ENCODE data around the gene GALNT10. TPM values are rescaled to one million over a fixed set of nuclear protein-coding genes. Genes with fewer than 3 reads are reported as not detected.

Gene GALNT10
- total and polyA plus RNA-seq, 2 donors from 2014 or later = 13.0 to 44.3 TPM

GRCh38 chr5:154364771-154365170 lies 174.2 kb downstream of the GALNT10 start:
- no peaks in the 10 kb centered on the region for H3K27me3 ChIP-seq (ENCODE audit: control insufficient read depth, insufficient read depth, low read length)
- H3K9me3 ChIP-seq (ENCODE audit: control insufficient read depth in 2 of 3, insufficient read depth in 1 of 3, low read length in 3 of 3) = no peaks in the 10 kb centered on the region
- FAIRE-seq = no peak
- no peak for TF ChIP-seq CTCF (IDR thresholded peaks at IDR 0.05; ENCODE audit: borderline replicate concordance, extremely low read depth, insufficient read depth)
- peak in 3 of 5 donors; percentile 28 to 70 (median 60) for DNase-seq
- peaks cover 0 to 2% (median 0%) of the 10 kb centered on the region in 3 donors for H3K4me1 ChIP-seq (ENCODE audit: control insufficient read depth in 2 of 3, insufficient read depth in 2 of 3, low read depth in 1 of 3, low read length in 3 of 3)
- H3K4me3 ChIP-seq (ENCODE audit: low read length in 3 of 3) = no peak overlapping the region
- H3K9ac ChIP-seq (ENCODE audit: low read length in 3 of 3) = no peak overlapping the region
- intact Hi-C loops (cut with DNase I) = no loop called here
- no peaks in the 10 kb centered on the region for H3K36me3 ChIP-seq (ENCODE audit: control insufficient read depth in 2 of 3, insufficient read depth in 3 of 3, low read length in 3 of 3)
- no peak overlapping the region for H3K27ac ChIP-seq (ENCODE audit: low read depth in 2 of 2, low read length in 2 of 2)

- H3K4me3 ChIP-seq (ENCODE audit: low read length in 3 of 3) = no peak overlapping the region
- DNase-seq = no peak
Observed at GRCh38 chr5:154365823-154366222, 175.3 kb downstream of the GALNT10 start.

GRCh38 chr5:154366353-154366752 lies 175.8 kb downstream of the GALNT10 start:
- TF ChIP-seq CTCF (IDR thresholded peaks at IDR 0.05; ENCODE audit: borderline replicate concordance, extremely low read depth, insufficient read depth) = no peak

More at GRCh38 chr5:154365823-154366222, 175.3 kb downstream of the GALNT10 start:
- no peak overlapping the region for H3K9ac ChIP-seq (ENCODE audit: low read length in 3 of 3)
- H3K36me3 ChIP-seq (ENCODE audit: control insufficient read depth in 2 of 3, insufficient read depth in 3 of 3, low read length in 3 of 3) = no peaks in the 10 kb centered on the region
- H3K9me3 ChIP-seq (ENCODE audit: control insufficient read depth in 2 of 3, insufficient read depth in 1 of 3, low read length in 3 of 3) = no peaks in the 10 kb centered on the region
- no peak for TF ChIP-seq CTCF (IDR thresholded peaks at IDR 0.05; ENCODE audit: borderline replicate concordance, extremely low read depth, insufficient read depth)
- peaks cover 0 to 2% (median 0%) of the 10 kb centered on the region in 3 donors for H3K4me1 ChIP-seq (ENCODE audit: control insufficient read depth in 2 of 3, insufficient read depth in 2 of 3, low read depth in 1 of 3, low read length in 3 of 3)
- intact Hi-C loops (cut with DNase I) = no loop called here
- no peak overlapping the region for H3K27ac ChIP-seq (ENCODE audit: low read depth in 2 of 2, low read length in 2 of 2)
- H3K27me3 ChIP-seq (ENCODE audit: control insufficient read depth, insufficient read depth, low read length) = no peaks in the 10 kb centered on the region
- FAIRE-seq = no peak

GRCh38 chr5:154367101-154367500 lies 176.6 kb downstream of the GALNT10 start:
- FAIRE-seq = no peak
- no peak for TF ChIP-seq CTCF (IDR thresholded peaks at IDR 0.05; ENCODE audit: borderline replicate concordance, extremely low read depth, insufficient read depth)
- DNase-seq = no peak
- Histone ChIP-seq H3K36me3 (ENCODE audit: control insufficient read depth in 2 of 3, insufficient read depth in 3 of 3, low read length in 3 of 3) (no peaks in the 10 kb centered on the region), H3K27ac (ENCODE audit: low read depth in 2 of 2, low read length in 2 of 2) (no peak overlapping the region), H3K9me3 (ENCODE audit: control insufficient read depth in 2 of 3, insufficient read depth in 1 of 3, low read length in 3 of 3) (no peaks in the 10 kb centered on the region), H3K4me3 (ENCODE audit: low read length in 3 of 3) (no peak overlapping the region), H3K9ac (ENCODE audit: low read length in 3 of 3) (no peak overlapping the region), H3K4me1 (ENCODE audit: control insufficient read depth in 2 of 3, insufficient read depth in 2 of 3, low read depth in 1 of 3, low read length in 3 of 3) (peaks cover 0 to 2% (median 0%) of the 10 kb centered on the region in 3 donors), H3K27me3 (ENCODE audit: control insufficient read depth, insufficient read depth, low read length) (no peaks in the 10 kb centered on the region)
- intact Hi-C loops (cut with DNase I) = no loop called here

More at GRCh38 chr5:154366353-154366752, 175.8 kb downstream of the GALNT10 start:
- FAIRE-seq (no peak), DNase-seq (no peak)
- no peaks in the 10 kb centered on the region for H3K36me3 ChIP-seq (ENCODE audit: control insufficient read depth in 2 of 3, insufficient read depth in 3 of 3, low read length in 3 of 3)
- peaks cover 0 to 2% (median 0%) of the 10 kb centered on the region in 3 donors for H3K4me1 ChIP-seq (ENCODE audit: control insufficient read depth in 2 of 3, insufficient read depth in 2 of 3, low read depth in 1 of 3, low read length in 3 of 3)
- no peak overlapping the region for H3K9ac ChIP-seq (ENCODE audit: low read length in 3 of 3)
- intact Hi-C loops (cut with DNase I) = no loop called here
- H3K27ac ChIP-seq (ENCODE audit: low read depth in 2 of 2, low read length in 2 of 2) = no peak overlapping the region
- no peak overlapping the region for H3K4me3 ChIP-seq (ENCODE audit: low read length in 3 of 3)
- no peaks in the 10 kb centered on the region for H3K9me3 ChIP-seq (ENCODE audit: control insufficient read depth in 2 of 3, insufficient read depth in 1 of 3, low read length in 3 of 3)
- H3K27me3 ChIP-seq (ENCODE audit: control insufficient read depth, insufficient read depth, low read length) = no peaks in the 10 kb centered on the region
